Cerebellar cortex (tissue), 1 donor: ENCODE data around the gene EIF6.

Source experiments
- DNase-seq: peaks from one replicate; pipeline ENCODE4 v3.0.0-alpha.2; 2015; ENCODE audit warnings: low spot score

EIF6 gene

DNA sequence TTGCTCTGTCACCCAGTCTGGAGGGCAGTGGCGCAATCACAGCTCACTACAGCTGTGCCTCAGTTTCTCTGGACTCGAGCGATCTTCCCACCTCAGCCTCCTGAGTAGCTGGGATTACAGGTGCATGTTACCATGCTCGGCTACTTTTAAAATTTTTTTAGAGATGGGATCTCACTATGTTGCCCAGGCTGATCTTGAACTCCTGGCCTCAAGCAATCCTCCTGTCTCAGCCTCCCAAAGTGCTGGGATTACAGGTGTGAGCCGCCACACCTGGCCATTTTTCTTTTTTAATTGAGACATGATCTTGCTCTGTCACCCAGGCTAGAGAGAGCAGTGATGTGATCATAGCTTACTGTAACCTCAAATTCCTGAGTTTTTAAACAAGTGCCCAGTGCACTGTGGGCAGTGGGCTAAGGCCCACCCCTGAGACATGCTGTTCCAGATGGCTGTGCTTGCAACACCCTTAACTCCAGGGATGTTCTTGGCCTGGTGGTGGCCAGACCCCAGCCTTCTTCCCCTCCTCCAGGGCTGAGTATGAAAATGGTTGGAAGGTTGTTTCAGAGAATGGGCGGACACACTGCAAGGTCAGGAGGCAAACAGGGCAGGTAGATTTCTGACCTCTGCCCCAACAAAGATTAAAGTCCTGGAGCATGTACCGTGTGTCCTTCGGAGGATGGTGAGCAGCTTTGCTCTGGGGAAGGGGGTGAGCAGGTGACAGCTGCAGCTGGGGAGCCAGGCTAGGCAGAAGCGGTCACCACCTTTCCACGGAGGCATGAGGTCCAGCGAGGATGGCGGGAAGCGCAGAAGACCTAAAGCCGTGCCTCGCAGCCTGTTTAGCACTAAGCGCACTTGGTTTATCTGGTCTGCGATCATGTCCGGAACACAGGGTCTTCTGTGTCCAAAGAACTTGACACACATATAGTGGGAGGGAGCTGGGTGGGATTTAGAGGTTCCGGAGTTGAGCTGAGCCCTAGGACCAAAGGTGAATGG is 9.0 kb upstream of the EIF6 start:
- no peak for DNase-seq

DNA sequence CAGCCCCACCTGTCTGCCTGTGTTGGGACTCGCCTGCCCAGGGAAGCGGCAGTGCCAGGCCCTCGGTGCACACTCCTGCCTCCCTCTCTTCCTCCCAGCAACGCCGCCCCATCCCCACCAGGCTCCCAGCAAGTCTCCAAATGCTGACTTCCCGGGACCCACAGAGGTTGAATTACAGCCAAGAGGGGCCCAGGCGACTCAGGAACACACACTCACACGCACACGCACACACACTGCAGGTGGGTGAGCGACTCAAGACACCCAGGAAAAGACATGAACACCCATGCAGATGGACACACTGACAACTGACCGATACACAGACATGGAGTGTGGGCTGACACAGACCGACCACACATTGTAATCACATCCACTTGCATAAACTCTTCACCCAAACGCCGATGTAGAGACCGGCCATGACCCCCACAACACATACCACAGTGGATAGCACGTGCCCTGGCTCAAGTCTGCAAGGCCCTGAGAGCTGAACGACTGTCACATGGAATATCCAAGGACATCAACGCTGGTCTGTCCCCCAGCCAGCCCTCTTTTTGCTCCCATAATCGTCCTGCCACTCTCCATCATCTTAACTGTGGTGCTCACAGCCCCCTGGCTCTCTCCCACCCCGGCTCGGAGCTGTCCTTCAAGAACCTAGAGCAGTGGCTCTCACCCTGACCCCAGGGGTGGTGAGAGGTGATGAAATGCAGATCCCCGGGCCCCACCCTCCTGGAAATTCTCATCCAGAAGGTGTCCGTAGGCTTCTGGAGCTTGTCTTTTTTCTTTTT is 8.1 kb upstream of the EIF6 start:
- no peak for DNase-seq

DNA sequence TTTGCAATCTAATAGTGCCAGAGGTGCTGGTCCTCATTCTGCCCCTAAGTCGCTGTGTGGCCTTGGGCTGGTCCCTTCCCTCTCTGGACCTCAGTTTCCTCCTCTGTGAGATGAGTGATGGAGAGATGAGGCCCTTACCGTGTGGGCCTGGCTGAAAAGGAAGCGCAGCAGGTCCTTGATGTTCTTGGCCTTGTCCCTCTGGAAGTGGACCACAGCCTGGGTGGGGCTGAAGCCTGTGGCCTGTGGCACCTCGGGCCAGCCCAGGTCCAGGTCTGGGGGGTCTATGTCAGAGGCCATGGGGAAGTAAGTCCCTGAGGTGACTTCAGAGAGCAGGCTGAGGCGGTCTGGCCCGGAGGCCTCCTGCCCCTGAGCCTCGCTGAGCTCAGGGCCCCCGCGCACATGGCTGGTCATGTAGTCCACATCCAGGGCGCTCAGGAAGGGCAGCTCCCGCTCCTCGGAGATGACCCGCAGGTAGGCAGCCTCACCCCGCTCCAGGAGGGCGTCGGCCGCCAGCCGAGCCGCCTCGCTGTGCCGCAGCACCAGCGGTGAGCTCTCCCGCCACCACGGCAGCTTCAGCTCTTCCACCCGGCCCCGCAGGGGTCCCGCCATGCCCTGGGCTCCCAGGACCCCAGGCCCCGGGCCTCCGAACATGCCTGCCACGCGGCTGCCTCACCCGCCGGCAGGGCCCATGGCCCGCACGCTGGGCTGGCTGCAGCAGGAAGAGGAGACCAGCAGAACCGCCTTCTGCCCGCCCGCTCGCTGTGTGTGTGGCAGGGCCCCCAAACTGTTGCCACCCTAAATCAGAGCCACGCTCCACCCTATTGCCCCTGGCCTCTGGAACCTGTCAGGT is 7.3 kb upstream of the EIF6 start, which contains the start of gene FAM83C:
TSS of gene FAM83C (minus strand) at position 772 of the 850 bp plus-strand sequence. CDS start at position 651, 121 bp downstream.
- no peak for DNase-seq

- DNase-seq = no peak
These were observed 6.4 kb upstream of the EIF6 start for GRCh38 chr20:35290887-35291417.

DNA sequence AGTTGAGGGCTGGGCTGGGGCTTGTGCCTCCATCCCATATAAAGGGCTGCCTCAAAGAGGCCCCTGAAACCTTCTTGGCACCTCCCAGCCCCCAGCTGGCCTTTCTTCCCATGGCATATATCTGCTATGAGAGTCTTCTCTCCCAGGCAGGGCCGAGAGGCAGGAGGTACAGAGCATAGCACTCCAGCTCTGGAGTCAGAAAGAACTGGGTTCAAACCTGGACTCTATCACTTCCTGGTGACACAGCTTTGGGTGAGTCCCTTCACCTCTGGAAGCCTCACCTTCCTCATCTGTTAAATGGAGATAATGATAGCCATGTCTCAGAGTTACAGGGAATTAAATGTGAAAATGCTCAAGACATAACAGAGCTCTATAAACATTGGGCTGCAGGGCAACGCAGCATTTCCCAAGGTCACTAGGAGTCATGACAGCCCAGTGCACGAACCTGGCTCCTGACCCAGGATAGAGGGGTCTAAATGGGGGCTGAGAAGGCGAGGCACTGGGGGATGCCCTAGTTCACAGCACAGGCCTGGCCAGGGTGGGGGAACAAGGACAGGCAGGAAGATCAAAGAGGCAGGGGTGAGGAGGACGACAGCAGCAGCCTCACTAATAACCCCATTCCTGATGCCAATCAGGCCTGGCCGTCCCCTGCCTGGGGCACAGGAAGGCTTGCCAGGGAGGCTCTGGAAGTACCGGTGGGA is 5.8 kb upstream of the EIF6 start:
- DNase-seq = no peak

DNA sequence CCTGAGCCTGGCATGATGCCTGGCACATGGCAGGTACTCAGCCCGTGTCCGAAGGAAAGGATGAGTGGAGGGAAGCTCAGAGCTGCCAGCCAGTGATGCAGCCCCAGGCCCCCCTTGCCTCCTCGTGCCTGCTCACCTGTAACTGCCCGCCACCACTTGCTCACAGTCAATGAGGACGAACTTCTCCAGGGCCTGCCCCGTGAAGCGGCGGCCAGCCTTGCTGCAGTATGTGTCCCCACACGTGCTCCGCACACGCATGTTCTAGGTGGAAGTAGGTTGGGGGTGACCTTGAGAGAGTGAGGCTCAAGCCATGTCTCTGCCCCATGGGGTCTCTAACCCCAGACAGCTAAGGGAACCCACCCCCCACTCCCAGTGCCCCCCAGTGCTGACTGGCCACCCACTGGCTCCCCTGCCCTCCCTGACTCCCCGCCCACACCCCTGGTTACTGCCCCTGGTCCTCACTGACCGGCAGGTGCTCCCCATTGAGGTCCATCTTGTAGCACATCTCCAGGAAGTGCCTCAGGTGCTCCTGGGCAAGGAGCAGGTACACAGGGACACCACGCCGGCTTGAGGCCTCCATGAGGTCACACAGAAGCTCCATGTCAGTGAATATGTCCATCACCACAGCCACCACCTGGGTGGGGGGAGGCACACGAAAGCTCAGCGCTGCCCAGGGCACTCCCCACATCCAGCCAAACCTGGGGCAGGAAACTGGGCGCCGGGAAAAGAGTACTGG is 3.9 kb upstream of the EIF6 start:
- no peak for DNase-seq

- DNase-seq = no peak
These were observed 3.1 kb upstream of the EIF6 start for GRCh38 chr20:35287509-35288324.

GRCh38 chr20:35286899-35287508 is 2.4 kb upstream of the EIF6 start:
- DNase-seq = no peak

DNA sequence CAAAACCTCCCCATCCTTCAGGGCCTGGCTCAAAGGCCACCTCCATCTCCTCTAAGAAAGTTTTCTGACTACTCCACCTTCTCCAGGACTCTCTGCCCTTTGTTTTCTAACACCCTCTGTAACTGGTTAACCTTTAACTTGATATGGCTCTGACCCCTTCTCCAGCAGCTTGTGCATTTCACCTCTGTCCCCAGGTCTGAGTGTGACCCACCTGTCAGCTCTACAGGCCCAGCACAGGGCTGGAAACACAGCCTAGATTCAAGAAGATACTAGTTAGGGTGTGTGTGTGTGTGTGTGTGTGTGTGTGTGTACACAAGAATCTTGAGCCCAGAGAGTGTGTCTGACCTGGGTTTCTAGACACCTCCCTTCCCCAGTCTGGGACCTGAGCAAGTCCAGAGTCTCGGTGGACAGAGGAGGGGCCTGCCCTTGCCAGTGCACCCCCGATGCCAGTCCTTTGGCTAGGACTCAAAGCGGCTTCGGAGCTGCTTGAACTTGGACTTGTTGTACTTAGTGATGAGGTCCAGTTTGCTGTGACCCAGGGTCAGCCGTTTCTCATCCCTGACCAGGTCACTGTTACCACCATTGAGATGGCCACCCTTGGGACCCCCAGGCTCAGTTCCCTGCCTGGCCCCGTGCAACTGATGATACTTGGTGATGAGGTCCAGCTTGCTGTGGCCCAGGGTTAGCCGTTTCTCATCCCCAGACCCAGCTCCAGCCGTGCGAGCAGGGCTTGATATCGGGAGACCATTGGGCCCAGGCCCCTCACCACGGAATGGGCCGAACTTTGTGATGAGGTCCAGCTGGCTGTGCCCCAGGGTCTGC is 1.7 kb upstream of the EIF6 start:
- DNase-seq = no peak

- no peak for DNase-seq
These were observed 1.2 kb upstream of the EIF6 start for GRCh38 chr20:35285806-35286076.

DNA sequence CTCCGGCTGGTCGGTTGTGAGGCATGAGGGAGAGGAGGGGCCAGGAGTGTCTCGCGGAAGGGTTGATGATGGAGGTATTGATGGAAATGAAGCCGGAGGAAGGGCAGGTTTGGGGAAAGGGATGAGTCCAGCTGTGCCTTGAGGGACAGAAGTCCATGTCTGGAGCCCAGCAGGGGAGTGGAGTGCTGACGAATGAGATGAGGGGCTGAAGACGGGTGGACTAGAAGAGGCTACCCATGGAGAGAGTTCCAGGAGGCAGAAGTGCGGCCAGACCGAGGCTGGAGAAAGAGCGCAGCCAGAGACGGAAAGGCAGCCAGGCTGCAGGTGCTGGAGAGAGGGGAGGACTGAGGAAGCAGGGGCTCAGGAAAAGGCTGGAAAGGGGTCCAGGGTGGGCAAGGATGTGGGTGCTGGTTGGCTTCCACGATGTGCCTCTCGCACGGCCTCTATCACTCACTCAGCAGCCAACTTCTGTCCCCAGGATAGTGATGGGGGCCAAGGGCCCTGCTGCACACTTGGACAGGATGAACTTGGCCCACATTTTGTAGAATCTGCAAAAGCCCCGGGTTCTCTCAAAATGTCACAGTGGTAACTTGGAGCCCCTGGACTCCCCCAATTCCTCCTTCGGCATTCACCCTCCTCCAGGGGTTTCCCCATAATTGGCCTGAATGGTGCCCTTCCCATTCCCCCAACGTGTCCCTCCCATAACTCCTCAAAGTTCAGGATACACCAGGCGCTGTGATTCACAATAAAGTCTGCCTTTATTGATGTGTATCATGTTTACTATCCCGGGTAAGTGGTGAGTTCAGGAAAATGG is 627 bp upstream of the EIF6 start:
- DNase-seq = no peak

DNA sequence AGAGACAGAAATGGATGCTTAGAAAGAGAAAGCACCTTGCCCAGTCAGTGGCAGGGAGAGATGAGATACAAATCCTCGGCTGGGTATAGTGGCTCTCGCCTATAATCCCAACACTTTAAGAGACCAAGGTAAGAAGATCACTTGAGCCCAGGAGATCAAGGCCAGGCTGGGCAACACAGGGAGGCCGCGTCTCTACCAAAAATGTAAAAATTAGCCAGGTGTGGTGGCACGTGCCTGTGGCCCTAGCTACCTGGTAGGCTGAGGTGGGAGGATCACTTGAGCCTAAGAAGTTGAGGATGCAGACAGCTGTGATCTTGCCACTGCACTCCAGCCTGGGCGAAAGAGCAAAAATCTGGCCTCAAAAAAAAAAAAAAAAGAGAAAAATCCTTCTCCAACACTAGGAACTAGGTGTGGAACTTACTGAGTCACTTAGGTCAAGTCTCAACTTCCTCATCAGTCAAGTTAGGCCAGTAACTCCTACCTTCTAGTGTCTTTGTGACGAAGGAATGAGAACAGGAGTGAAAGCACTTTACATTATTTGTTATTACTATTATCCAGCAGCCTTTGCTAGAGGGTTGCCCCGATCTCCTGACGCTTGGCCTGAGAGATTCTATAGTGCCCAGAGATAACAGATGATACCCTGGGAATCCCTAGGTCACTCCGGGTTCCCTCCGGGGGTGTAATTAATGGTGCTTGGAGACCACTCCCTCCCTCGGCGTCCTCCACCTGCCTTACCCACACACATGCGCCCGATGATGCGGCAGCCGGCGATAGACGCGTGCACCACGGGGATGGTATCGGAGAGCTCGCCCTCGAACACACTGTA is 918 bp downstream of the EIF6 start:
- no peak for DNase-seq

DNA sequence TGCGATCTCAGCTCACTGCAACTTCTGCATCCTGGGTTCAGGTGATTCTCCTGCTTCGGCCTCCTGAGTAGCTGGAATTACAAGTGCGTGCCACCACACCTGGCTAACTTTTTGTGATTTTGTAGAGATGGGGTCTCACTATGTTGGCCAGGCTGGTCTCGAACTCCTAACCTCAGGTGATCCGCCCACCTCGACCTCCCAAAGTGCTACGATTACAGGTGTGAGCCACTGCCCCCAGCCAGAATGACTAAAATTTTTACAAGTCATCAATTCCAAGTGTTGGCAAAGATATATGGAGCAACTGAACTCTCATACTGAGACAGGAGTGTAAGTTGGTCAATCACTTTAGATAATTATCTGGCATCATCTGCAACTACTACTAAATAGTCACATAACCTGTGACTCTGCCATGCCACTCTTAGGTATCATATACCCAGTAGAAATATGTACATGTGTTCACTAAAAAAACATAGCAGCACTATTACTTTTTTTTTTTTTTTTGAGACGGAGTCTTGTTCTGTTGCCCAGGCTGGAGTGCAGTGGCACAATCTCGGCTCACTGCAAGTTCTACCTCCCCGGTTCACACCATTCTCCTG is 3.0 kb downstream of the EIF6 start:
- no peak for DNase-seq

GRCh38 chr20:35280523-35280922 is 4.0 kb downstream of the EIF6 start:
- no peak for DNase-seq

DNA sequence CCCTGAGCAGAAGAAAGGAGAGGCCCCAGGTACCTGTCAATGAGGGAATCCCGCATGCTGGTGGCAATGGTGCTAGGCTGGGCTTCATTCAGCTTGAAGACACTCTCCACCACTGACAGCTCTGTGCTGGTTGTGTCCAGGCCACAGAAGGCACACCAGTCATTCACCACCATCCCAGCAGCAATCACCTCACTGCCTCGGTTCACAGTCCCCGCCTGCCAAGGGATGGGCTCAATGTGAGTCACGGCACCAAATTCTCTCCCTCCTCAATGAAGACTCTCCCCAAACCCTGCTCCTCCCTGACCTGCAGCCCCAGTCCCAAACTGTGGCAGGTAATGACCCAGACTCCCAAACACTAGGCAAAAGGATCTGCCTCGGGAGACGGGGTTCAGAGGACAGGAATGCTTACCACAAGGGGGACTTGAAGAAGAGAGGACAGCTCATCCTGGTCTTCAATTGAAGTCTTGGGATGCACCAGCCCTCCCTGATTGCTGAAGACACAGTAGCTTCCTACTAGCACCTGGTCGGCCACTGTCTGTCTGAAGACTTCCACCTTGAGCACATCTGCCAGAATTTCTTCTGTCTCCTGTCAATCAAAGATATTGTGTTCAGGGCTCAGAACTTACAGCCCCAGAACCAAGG is 4.9 kb downstream of the EIF6 start:
- no peak for DNase-seq

GRCh38 chr20:35279040-35279439 is 5.5 kb downstream of the EIF6 start:
- DNase-seq = no peak
